ENCODE data around the gene SRPK2. TPM values are rescaled to one million over a fixed set of nuclear protein-coding genes. Genes with fewer than 3 reads are reported as not detected.

Gene SRPK2
- total RNA-seq, 4 donors from 2014 or later, result 39.6 to 66.9 (median 45.6) TPM

DNA sequence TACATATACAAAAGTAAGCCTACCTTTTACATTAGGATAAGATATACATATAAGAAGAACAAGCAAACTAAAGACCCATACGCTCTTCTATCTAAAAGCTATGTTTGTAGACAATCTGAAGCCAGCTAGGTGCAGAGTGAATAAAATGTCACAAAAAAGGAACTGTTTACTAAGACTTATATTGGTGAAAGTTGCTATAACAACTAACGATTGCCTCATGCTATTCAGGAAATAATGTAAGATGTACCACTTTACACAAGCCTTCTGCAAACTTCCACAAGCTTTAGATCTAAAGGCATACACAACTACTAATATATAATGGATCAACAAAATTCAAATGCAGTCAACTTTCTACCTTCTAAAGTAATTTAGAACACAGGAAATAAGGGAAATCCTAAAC, 175.1 kb downstream of the SRPK2 start:
- TF ChIP-seq, protein P1, sequence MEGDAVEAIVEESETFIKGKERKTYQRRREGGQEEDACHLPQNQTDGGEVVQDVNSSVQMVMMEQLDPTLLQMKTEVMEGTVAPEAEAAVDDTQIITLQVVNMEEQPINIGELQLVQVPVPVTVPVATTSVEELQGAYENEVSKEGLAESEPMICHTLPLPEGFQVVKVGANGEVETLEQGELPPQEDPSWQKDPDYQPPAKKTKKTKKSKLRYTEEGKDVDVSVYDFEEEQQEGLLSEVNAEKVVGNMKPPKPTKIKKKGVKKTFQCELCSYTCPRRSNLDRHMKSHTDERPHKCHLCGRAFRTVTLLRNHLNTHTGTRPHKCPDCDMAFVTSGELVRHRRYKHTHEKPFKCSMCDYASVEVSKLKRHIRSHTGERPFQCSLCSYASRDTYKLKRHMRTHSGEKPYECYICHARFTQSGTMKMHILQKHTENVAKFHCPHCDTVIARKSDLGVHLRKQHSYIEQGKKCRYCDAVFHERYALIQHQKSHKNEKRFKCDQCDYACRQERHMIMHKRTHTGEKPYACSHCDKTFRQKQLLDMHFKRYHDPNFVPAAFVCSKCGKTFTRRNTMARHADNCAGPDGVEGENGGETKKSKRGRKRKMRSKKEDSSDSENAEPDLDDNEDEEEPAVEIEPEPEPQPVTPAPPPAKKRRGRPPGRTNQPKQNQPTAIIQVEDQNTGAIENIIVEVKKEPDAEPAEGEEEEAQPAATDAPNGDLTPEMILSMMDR (IDR thresholded peaks at IDR 0.05; ENCODE audit: low read depth), result no peak

DNA sequence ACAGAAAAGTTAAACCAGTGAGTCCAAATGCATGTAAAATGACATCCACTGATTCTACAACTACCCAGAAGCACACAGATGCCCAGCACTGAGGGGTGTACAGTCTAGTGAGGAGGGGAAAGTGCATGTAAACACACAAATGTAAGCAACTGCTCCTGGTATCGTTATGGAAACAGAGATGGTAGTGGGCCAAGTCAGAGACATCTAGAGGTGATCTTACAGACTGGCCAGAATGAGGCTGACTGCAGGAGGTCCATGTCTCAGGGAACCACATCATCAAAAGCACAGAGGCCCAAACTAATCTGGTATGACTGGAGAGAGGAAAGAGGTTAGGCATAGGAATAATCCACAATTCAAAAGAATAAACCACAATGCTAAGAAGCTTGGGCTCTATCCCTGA, 176.5 kb downstream of the SRPK2 start:
- TF ChIP-seq, protein P1 (IDR thresholded peaks at IDR 0.05; ENCODE audit: low read depth), result no peak

DNA sequence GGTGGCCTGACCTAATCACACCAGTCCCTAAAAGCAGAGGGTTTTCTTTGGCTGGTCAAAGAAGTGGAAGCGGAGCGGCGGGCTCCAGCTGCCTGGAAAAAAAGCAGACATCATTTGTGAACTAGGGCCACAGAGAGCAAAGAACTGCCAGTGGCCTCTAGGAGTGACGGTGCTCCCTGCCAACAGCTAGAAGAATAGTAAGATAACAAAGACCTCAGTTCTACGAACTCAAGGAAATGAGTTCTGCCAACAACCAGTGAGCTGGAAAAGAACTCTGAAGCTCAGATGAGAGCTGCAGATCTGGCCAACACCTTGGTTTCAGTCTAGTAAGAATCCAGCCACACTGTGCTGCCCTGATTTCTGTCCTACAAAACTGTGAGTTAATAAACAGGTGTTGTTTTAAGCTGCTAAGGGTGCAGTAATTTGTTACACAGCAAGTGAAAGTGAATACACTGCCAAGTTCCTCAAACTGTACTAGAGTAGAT, 178.0 kb downstream of the SRPK2 start:
- TF ChIP-seq, protein P1 (IDR thresholded peaks at IDR 0.05; ENCODE audit: low read depth), result no peak

DNA sequence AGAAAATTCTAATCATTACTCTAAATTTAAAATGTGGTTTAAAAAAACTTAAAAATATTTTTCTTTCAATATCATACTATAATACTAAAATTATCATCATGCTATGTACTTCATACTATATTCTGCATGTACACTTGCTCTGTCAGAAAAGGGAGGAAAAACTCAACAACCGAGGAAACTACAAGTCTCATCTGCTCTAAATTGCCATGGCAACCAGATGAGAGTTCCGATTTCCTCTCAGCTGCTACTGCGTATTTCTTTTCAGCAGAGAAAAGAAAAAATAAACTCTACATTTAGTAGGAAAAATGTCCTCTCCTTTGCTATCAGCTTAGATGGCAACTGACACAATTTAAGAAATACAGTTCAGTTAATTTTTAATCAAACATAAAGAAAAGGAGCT, 178.9 kb downstream of the SRPK2 start:
- TF ChIP-seq, protein P1 (IDR thresholded peaks at IDR 0.05; ENCODE audit: low read depth), result no peak

DNA sequence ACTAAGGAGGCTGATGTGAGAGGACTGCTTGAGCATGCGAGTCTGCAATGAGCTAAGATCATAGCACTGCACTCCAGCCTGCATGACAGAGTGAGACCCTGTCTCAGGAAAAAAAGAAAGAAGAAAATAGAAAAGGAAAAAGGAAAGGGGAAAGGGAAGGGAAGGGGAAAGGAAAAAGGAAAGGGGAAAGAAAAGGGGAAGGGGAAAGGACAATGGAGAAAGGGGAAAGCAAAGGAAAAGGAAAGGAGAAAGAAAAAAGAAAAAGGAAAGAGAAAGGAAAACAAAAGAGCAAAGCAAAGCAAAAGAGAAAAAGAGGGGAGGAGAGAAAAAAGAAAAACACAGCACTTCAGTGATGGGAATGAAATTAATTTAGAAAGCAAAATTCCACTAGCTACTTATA, 179.3 kb downstream of the SRPK2 start:
- TF ChIP-seq, protein P1 (IDR thresholded peaks at IDR 0.05; ENCODE audit: low read depth), result no peak

GRCh38 chr7:105206985-105207384, 181.7 kb downstream of the SRPK2 start:
- TF ChIP-seq, protein P1 (IDR thresholded peaks at IDR 0.05; ENCODE audit: low read depth), result no peak

DNA sequence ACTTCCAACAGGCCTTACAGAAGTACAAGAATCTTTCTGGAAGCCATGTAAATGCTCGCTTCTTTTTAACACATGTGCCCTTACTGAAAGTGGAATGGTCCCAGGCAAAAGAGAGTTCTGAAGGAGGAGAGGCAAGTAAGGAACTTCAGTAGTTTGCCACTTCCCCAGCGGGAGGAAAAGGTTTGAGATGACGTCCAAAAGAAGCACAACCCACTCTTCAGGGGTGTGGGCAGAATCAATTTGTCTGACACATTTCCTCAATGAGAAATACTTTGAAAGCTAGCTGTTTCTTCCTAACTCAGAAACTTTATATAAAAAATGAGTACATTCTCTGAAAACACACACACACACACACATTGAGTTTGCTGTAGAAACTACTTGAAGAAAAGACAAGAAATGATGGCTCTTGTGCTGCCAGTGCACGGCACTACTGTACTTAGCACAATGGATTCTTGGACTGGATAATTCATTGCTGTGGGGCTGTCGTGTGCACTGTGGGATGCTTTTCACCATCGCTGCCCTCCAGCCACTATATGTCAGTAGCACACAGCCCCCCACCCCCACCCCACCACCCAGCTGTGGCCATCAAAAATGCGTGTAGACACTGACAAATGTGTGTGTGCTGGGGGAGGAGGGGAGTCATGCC, 183.0 kb downstream of the SRPK2 start:
- TF ChIP-seq, protein P1 (IDR thresholded peaks at IDR 0.05; ENCODE audit: low read depth), result no peak

Measured in subcutaneous adipose tissue (tissue), 4 donors.